ENCODE measurements around the gene C6orf163.

The C6orf163 gene

DNA sequence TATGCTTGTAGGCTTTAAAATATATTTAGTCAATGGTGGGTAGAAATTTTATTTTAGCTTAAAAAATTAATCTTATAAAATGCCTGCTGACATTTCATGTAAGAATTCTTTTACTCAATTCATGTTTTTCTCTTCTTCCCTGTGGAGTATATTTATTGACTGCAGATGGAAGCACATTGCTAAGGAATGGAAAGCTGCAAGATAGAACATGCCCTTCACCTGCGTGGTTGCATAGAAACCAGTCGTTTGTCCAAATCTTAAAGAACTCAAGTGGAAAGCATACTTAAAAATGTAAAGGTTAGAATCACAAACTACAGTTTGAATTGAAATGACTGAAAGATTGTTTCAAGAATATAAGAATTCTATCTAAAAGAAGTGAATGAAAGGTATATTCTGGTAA lies 30.7 kb downstream of the C6orf163 start:
- Histone ChIP-seq H3K9me3 (ENCODE audit: control insufficient read depth, insufficient read depth, low read length) (no peaks in the 10 kb centered on the region), H3K27ac (ENCODE audit: low read depth, low read length) (no peak overlapping the region)

DNA sequence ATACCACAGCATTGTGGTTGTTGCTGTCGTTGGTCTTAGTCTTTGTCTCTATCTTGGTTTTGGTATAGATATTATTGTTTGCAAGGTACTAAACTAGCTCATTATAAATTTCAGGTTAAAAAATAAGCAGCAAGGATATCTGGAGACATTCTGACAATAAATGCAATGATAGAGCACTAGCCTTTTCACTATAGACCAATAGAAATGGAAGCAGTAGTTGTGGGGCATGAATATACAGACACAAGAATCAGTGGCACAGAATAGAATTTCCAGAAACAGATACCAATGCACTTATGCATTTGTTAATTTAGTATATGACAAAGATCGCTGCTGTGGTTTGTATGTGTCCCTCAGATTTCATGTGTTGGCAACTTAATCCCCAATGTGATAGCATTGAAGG lies 32.0 kb downstream of the C6orf163 start:
- no peaks in the 10 kb centered on the region for H3F3A ChIP-seq (ENCODE audit: control insufficient read depth, insufficient read depth)
- no peaks in the 10 kb centered on the region for H3K79me2 ChIP-seq (ENCODE audit: control insufficient read depth, low read length)
- no peak for TF ChIP-seq EZH2phosphoT487 (IDR thresholded peaks at IDR 0.05; ENCODE audit: borderline replicate concordance, low read length)
- TF ChIP-seq, protein P1, sequence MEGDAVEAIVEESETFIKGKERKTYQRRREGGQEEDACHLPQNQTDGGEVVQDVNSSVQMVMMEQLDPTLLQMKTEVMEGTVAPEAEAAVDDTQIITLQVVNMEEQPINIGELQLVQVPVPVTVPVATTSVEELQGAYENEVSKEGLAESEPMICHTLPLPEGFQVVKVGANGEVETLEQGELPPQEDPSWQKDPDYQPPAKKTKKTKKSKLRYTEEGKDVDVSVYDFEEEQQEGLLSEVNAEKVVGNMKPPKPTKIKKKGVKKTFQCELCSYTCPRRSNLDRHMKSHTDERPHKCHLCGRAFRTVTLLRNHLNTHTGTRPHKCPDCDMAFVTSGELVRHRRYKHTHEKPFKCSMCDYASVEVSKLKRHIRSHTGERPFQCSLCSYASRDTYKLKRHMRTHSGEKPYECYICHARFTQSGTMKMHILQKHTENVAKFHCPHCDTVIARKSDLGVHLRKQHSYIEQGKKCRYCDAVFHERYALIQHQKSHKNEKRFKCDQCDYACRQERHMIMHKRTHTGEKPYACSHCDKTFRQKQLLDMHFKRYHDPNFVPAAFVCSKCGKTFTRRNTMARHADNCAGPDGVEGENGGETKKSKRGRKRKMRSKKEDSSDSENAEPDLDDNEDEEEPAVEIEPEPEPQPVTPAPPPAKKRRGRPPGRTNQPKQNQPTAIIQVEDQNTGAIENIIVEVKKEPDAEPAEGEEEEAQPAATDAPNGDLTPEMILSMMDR (IDR thresholded peaks at IDR 0.05; ENCODE audit: low read depth, low read length, poor library complexity, severe bottlenecking), result no peak
- no peaks in the 10 kb centered on the region for H3K4me1 ChIP-seq (ENCODE audit: control insufficient read depth, low read length)
- no peaks in the 10 kb centered on the region for H3K9me2 ChIP-seq (replicated peaks; ENCODE audit: control insufficient read depth, low read length)
- H3K27me3 ChIP-seq (ENCODE audit: control insufficient read depth, low read length), result no peaks in the 10 kb centered on the region
- no peaks in the 10 kb centered on the region for H3K9me3 ChIP-seq (ENCODE audit: control insufficient read depth, insufficient read depth, low read length)
- no peak overlapping the region for H3K27ac ChIP-seq (ENCODE audit: low read depth, low read length)
- H3K4me2 ChIP-seq (ENCODE audit: low read length), result no peak overlapping the region
- no peaks in the 10 kb centered on the region for H3K36me3 ChIP-seq (ENCODE audit: control insufficient read depth, low read length)
- no peak overlapping the region for H3K4me3 ChIP-seq (ENCODE audit: low read length)
- H4K20me1 ChIP-seq (ENCODE audit: control insufficient read depth, insufficient read depth, low read depth, low read length), result no peaks in the 10 kb centered on the region

More for the DNA sequence above, 30.7 kb downstream of the C6orf163 start:
- Histone ChIP-seq H3K4me2 (ENCODE audit: low read length) (no peak overlapping the region), H3K79me2 (ENCODE audit: control insufficient read depth, low read length) (no peaks in the 10 kb centered on the region), H3K4me3 (ENCODE audit: low read length) (no peak overlapping the region), H3K9me2 (replicated peaks; ENCODE audit: control insufficient read depth, low read length) (no peaks in the 10 kb centered on the region), H3F3A (ENCODE audit: control insufficient read depth, insufficient read depth) (no peaks in the 10 kb centered on the region), H3K4me1 (ENCODE audit: control insufficient read depth, low read length) (no peaks in the 10 kb centered on the region), H4K20me1 (ENCODE audit: control insufficient read depth, insufficient read depth, low read depth, low read length) (no peaks in the 10 kb centered on the region), H3K27me3 (ENCODE audit: control insufficient read depth, low read length) (no peaks in the 10 kb centered on the region), H3K36me3 (ENCODE audit: control insufficient read depth, low read length) (no peaks in the 10 kb centered on the region)
- TF ChIP-seq, protein P1 (IDR thresholded peaks at IDR 0.05; ENCODE audit: low read depth, low read length, poor library complexity, severe bottlenecking), result no peak

DNA sequence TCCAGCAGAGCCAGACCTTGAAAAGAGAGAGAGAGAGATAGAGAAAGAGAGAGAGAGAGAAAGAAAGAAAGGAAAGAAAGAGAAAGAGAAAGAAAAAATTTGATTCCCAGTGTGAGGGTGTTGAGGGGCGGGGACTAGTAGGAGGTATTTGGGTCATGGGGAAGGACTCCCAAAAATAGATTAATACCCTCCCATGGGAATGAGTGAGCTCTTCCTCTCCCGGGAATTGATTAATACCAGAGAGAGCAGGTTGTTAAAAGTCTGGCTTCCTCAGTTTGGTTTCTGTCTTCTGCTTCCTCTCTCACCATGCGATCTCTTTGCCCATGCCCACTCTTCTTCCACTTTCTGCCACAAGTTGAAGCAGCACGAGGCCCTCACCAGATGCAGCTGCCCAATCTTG lies 34.3 kb downstream of the C6orf163 start:
- Histone ChIP-seq H3K9me3 (ENCODE audit: control insufficient read depth, insufficient read depth, low read length) (no peaks in the 10 kb centered on the region), H3K27ac (ENCODE audit: low read depth, low read length) (no peak overlapping the region), H3K4me3 (ENCODE audit: low read length) (no peak overlapping the region), H3K36me3 (ENCODE audit: control insufficient read depth, low read length) (no peaks in the 10 kb centered on the region), H3K4me1 (ENCODE audit: control insufficient read depth, low read length) (no peaks in the 10 kb centered on the region), H3K4me2 (ENCODE audit: low read length) (no peak overlapping the region), H3K79me2 (ENCODE audit: control insufficient read depth, low read length) (no peaks in the 10 kb centered on the region), H4K20me1 (ENCODE audit: control insufficient read depth, insufficient read depth, low read depth, low read length) (no peaks in the 10 kb centered on the region), H3F3A (ENCODE audit: control insufficient read depth, insufficient read depth) (no peaks in the 10 kb centered on the region), H3K9me2 (replicated peaks; ENCODE audit: control insufficient read depth, low read length) (no peaks in the 10 kb centered on the region), H3K27me3 (ENCODE audit: control insufficient read depth, low read length) (no peaks in the 10 kb centered on the region)
- TF ChIP-seq, protein P1 (IDR thresholded peaks at IDR 0.05; ENCODE audit: low read depth, low read length, poor library complexity, severe bottlenecking), result no peak
- no peak for TF ChIP-seq EZH2phosphoT487 (IDR thresholded peaks at IDR 0.05; ENCODE audit: borderline replicate concordance, low read length)

DNA sequence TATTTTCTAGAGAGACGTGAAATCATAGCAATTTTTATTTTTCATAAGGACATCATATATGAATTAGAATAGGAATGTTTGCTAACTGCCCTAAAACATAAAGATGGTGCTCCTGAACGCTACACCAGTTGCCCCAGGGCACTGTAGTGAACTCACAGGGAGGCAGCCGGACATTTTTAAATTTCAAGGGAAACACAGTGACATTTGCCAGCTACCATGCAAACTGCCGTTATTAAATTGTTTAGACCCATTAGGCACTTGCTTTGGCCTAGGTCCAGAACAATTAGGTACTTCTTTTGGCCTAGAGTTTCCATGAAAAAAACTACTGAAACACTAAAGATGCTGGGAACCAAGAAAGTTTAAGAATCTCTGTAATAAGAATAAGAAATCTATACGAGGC lies 38.2 kb downstream of the C6orf163 start:
- Histone ChIP-seq H3F3A (ENCODE audit: control insufficient read depth, insufficient read depth) (no peaks in the 10 kb centered on the region), H3K79me2 (ENCODE audit: control insufficient read depth, low read length) (no peaks in the 10 kb centered on the region), H3K36me3 (ENCODE audit: control insufficient read depth, low read length) (no peaks in the 10 kb centered on the region), H3K4me3 (ENCODE audit: low read length) (no peak overlapping the region), H3K4me2 (ENCODE audit: low read length) (no peak overlapping the region), H3K4me1 (ENCODE audit: control insufficient read depth, low read length) (no peaks in the 10 kb centered on the region), H3K9me3 (ENCODE audit: control insufficient read depth, insufficient read depth, low read length) (no peaks in the 10 kb centered on the region), H3K9me2 (replicated peaks; ENCODE audit: control insufficient read depth, low read length) (no peaks in the 10 kb centered on the region), H4K20me1 (ENCODE audit: control insufficient read depth, insufficient read depth, low read depth, low read length) (no peaks in the 10 kb centered on the region), H3K27ac (ENCODE audit: low read depth, low read length) (no peak overlapping the region), H3K27me3 (ENCODE audit: control insufficient read depth, low read length) (no peaks in the 10 kb centered on the region)
- TF ChIP-seq, protein P1 (IDR thresholded peaks at IDR 0.05; ENCODE audit: low read depth, low read length, poor library complexity, severe bottlenecking), result no peak
- TF ChIP-seq EZH2phosphoT487 (IDR thresholded peaks at IDR 0.05; ENCODE audit: borderline replicate concordance, low read length), result no peak
